ENCODE results near the gene RNF150.

GRCh38 chr4:141075553-141075952 lies 57.7 kb downstream of the RNF150 start:
- TF ChIP-seq POLR2A (IDR thresholded peaks at IDR 0.05; ENCODE audit: low read depth) (no peak), CTCF (IDR thresholded peaks at IDR 0.05) (no peak)
